Muscle of leg (tissue), 11 donors: Measurements from ENCODE around the gene LTC4S. TPM values are rescaled to one million over a fixed set of nuclear protein-coding genes. Genes with fewer than 3 reads are reported as not detected.

Experiments
- DNase-seq: peaks from one replicate; pipeline ENCODE4 v3.0.0; 2013
- H3K27ac ChIP-seq: one replicate; pipeline ENCODE4 v1.5.1; 2013; ENCODE audit warnings: mild to moderate bottlenecking, low read length, control low read depth
- H3K27me3 ChIP-seq: one replicate; pipeline ENCODE4 v1.6.1; 2013; ENCODE audit warnings: low read length; ENCODE audit not compliant: control insufficient read depth, insufficient read depth
- H3K36me3 ChIP-seq: one replicate; pipeline ENCODE4 v1.6.1; 2013; ENCODE audit warnings: low read length; ENCODE audit not compliant: control insufficient read depth, insufficient read depth
- H3K4me1 ChIP-seq: one replicate; pipeline ENCODE4 v1.6.1; 2013; ENCODE audit warnings: low read length; ENCODE audit not compliant: control insufficient read depth, insufficient read depth
- H3K4me3 ChIP-seq: one replicate; pipeline ENCODE4 v1.5.1; 2013; ENCODE audit warnings: low read length, control low read depth
- H3K9me3 ChIP-seq: replicated peaks from 2 replicates; pipeline ENCODE4 v1.6.1; 2013; ENCODE audit warnings: low read depth, low read length; ENCODE audit not compliant: control insufficient read depth
- WGBS: methylation state at CpG from one replicate; pipeline ENCODE4 v1.1.5; 2013; ENCODE audit warnings: missing lambda C conversion rate; ENCODE audit not compliant: insufficient coverage; 5-methylcytosine and 5-hydroxymethylcytosine counted together
- polyA plus RNA-seq, 8 donors: library from polyadenylated mRNA; unstranded; fragments of 120-200 nt; gene quantifications; one replicate each; pipeline versions ENCODE4 v1.2.1 to v1.2.3, GENCODE V29; 2013; ENCODE audit warnings: inconsistent platforms in 1 of 8, low replicate concordance in 1 of 8; ENCODE audit not compliant: insufficient read length in 8 of 8, insufficient read depth in 1 of 8
- total RNA-seq: library from RNA; stranded (reverse); fragments of 120-200 nt; gene quantifications from one replicate; pipeline ENCODE4 v1.2.4, GENCODE V29; 2013

LTC4S gene
- total and polyA plus RNA-seq, 9 donors: 2.3 to 4.6 (median 3.2) TPM

DNA sequence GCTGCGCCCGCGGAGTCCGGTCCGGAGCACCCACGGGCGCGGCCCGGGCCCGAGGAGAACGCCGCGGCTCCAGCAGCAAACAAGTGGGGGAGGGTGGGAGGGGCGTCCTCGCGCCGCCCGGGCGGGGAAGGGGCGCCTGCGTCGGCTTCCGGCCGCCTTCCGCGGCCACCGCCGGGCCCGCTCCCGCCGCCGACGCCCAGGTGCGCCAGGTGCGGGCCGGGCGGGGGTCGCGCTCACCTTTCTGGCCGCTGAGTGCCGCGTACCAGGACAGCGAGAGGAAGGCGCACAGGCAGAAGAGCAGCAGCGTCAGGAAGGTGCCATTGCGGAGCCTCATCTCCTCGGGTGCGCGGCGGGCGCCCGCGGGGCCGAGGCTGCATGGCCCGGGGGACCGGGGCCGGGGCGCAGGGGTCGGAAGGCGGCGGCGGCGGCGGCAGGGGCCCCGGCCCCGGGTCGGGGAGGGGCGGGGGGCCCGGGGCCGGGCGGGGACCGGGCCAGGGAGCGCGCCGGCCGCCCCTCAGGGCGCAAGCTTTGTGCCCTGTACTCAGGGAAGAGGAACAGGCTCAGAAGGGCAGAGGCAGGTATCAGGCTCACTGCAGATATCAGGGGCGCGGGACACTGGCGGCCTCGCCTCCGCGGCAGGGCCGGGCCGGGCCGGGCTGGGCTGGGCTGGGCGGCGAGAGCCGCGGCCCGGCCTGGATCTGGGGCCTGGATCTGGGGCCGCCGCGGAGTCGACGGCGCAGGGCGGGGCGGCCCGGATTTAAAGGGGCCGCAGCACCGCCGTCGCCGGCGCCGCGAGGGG lies 12.7 kb downstream of the LTC4S start, which contains the start of gene MGAT4B:
MGAT4B (minus strand) TSS at position 617 of the 799 bp plus-strand sequence; CDS start at position 334, 283 bp downstream.
- H3K4me3 ChIP-seq: peak within 1 kb of the TSS; percentile 69
- H3K27ac ChIP-seq: peak within 1 kb of the TSS; percentile 79
- DNase-seq: peak; percentile 92
- no peaks in the 10 kb centered on the region for H3K27me3 ChIP-seq
- no peaks in the 10 kb centered on the region for H3K9me3 ChIP-seq
- peaks cover 27% of the 10 kb centered on the region for H3K4me1 ChIP-seq
- H3K36me3 ChIP-seq: peaks cover under 1% of the 10 kb centered on the region
- under 1% methylated on average over 91 of the region's 108 CpGs for WGBS

- H3K9me3 ChIP-seq: no peaks in the 10 kb centered on the region
- peaks cover 10% of the 10 kb centered on the region for H3K4me1 ChIP-seq
- DNase-seq: no peak
- H3K4me3 ChIP-seq: no peak overlapping the region
- peaks cover 5% of the 10 kb centered on the region for H3K27me3 ChIP-seq
- H3K27ac ChIP-seq: no peak overlapping the region
- 90% methylated on average over 25 of the region's 27 CpGs for WGBS
- peaks cover 24% of the 10 kb centered on the region for H3K36me3 ChIP-seq
These were observed 18.5 kb downstream of the LTC4S start for GRCh38 chr5:179812135-179812825.

DNA sequence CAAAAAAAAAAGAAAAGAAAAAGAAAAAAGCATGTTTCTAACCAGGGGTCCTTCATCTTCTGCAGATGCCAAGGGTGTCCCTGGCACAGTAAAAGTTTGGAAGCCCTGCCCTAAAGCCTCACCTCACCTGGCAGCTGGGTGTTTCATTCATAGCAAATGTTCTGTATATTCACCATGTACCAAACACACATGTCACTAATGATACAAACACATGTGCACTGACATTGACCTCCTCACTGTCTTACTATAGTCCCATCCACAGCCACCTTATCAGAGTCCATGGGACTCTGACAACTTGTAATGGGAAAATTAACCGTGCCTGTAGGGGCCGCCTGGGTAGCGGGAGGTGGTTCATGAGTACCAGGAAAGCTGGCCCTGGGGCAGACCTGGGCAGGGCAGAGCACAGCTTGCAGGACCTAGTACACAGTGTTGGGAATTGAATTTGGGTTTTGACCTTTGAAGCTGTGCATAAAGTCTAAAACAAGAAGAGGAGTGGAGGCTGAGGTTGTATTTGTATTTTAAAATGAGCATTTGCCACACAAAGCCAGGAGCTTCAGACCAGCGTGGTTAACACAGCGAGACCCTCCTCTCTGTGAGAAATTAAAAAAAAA lies 19.3 kb downstream of the LTC4S start:
- WGBS: 90% methylated on average over 3 of the region's 5 CpGs
- Histone ChIP-seq H3K27ac (no peak overlapping the region), H3K4me3 (no peak overlapping the region), H3K27me3 (peaks cover 5% of the 10 kb centered on the region), H3K4me1 (peaks cover 11% of the 10 kb centered on the region), H3K9me3 (no peaks in the 10 kb centered on the region), H3K36me3 (peaks cover 24% of the 10 kb centered on the region)
- no peak for DNase-seq

DNA sequence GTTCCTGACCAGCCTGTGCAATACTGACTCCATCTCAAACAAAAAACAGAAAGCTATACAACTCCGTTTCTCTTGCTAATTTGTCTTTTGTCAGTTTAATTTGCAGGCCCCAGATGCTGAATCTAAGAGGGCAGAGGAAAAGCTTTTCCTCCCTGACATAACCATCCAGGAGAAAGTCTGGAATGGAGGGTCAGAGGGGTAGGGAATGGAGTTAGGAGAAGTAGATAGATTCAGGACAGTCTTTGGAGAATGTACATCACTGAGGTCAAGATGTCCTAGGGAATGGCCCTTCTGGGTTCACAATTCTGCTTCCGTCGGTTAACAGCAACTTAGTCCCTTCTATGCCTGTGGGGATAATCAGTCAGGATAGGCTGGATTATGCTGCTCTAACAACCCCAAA lies 20.3 kb downstream of the LTC4S start:
- peaks cover 24% of the 10 kb centered on the region for H3K36me3 ChIP-seq
- H3K4me3 ChIP-seq: no peak overlapping the region
- H3K27ac ChIP-seq: no peak overlapping the region
- peaks cover 20% of the 10 kb centered on the region for H3K4me1 ChIP-seq
- H3K27me3 ChIP-seq: peaks cover 5% of the 10 kb centered on the region
- H3K9me3 ChIP-seq: no peaks in the 10 kb centered on the region
- DNase-seq: no peak
- no CpG with 5 or more reads among the region's 3 CpGs for WGBS

DNA sequence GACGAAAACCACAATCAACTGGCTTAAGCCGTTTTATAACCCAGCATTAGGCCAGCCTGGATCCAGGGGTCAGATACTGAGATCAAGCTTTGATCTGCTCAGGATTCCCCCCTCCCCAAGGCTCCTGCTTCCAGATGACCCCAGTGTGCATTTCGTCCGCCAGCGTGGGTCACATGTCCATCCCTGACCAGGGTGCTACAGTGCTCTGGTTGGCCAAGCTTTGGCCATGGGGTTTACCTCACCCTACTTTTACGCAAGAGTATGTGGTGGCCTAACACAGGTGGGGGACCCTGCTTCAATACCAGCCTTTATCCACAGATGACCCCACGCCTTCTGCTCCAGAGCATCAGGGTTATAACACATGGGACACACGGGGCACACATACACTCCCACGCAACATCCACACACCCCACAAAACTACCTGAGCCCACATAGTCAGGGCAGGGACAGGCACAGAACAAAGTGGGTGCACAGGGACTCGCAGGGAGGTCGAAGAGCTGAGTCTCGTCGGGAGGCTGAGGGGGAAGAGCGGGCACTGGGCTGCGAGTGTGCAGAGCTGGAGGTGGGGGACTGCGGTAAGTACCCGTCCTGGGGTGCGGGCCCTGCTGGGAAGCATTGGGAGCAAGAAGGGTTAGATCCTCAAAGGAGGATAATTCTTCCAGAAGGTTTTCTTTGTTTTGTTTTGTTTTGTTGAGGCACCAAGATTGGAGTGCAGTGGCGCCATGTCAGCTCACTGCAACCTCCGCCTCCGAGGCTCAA lies 21.9 kb downstream of the LTC4S start:
- Histone ChIP-seq H3K36me3 (peaks cover 24% of the 10 kb centered on the region), H3K27me3 (peaks cover 5% of the 10 kb centered on the region), H3K4me1 (peaks cover 35% of the 10 kb centered on the region), H3K4me3 (no peak overlapping the region), H3K27ac (no peak overlapping the region), H3K9me3 (no peaks in the 10 kb centered on the region)
- no peak for DNase-seq
- WGBS: 91% methylated on average over 13 of the region's 21 CpGs

GRCh38 chr5:179816401-179816795 lies 22.6 kb downstream of the LTC4S start:
- Histone ChIP-seq H3K27ac (no peak overlapping the region), H3K9me3 (no peaks in the 10 kb centered on the region), H3K4me3 (peak overlapping the region; percentile 38), H3K4me1 (peaks cover 35% of the 10 kb centered on the region), H3K36me3 (peaks cover 24% of the 10 kb centered on the region), H3K27me3 (peaks cover 5% of the 10 kb centered on the region)
- WGBS: 35% methylated on average over 21 of the region's 23 CpGs
- no peak for DNase-seq

DNA sequence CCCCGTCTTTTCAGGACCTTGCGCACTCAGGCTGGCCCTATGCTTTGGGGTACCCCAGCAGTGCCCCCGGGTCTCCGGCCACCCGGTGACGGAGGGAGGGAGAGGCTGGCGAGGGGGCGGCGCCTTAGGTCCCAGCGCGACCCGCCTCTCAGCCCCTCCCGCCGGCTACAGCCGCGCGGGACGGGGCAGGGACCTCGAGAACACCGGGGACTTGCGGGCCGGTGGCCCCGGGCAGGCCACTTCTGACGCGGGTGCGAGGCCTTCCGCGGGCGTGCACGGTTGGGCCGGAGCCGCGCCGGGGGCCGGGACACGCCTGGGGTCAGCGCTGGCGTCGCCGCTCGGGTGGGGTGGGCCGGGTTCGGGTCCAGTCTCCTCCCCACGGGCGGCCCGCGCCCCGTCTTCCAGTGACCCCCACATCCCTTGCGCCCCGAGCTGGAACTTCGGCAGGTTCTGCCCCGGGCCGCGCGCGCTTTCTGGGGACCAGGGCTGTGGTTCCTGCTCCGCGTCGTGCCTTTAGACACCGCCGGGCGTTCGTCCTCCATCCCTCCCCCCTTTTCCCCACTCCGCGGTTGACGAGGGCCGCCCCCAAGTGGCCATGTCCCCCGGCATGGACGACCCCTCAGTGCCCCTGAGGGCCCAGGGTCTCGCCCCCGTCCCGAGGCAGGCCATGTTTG lies 23.1 kb downstream of the LTC4S start:
- no peak for DNase-seq
- Histone ChIP-seq H3K4me1 (peaks cover 35% of the 10 kb centered on the region), H3K4me3 (peak overlapping the region; percentile 38), H3K27ac (no peak overlapping the region), H3K27me3 (peaks cover 5% of the 10 kb centered on the region), H3K36me3 (peaks cover 20% of the 10 kb centered on the region), H3K9me3 (no peaks in the 10 kb centered on the region)
- under 1% methylated on average over 71 of the region's 72 CpGs for WGBS

GRCh38 chr5:179817470-179817840 lies 23.7 kb downstream of the LTC4S start:
- DNase-seq: no peak
- H3K27ac ChIP-seq: no peak overlapping the region
- no peaks in the 10 kb centered on the region for H3K9me3 ChIP-seq
- H3K4me3 ChIP-seq: peak overlapping the region; percentile 38
- peaks cover 39% of the 10 kb centered on the region for H3K4me1 ChIP-seq
- peaks cover 5% of the 10 kb centered on the region for H3K27me3 ChIP-seq
- WGBS: 76% methylated on average over 4 of the region's 8 CpGs
- peaks cover 18% of the 10 kb centered on the region for H3K36me3 ChIP-seq

DNA sequence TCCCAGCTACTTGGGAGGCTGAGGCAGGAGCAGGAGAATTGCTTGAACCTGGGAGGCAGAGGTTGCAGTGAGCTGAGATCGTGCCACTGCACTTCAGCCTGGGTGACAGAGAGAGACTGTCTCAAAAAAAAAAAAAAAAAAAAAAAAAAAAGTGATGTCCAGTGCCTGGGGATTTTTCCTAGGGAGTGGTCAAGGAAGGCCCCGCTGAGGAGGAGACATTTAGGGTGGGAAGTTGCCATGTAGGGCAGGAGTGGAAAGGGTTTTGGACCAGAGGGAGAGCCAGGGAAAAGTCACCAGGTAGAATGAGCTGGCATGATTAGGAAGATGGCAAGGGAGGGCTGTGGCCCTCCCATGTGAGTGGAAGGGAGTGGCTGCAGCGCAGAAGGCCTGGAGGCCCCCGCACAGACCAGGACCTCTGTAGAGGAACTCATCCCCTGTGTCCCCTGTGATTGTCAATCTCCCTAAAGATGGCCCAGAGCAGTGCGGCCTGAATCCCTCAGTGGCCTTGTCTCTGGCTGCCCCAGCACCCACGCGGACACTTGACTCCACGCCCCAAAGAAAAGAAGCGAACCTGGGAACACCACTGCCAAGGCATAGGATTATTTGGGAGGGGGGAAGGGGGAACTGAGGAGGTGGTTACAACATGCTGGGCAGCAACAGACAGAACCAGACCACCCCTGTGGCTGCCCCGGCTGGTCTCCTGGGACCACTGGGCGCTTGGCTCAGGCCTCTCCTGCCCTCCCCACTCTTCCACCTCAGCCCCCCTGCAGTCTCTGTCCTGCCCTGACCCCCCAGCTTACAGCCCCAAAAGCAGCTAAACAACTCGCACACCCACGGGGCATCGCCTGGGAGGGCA lies 24.3 kb downstream of the LTC4S start:
- Histone ChIP-seq H3K27me3 (peaks cover 5% of the 10 kb centered on the region), H3K4me3 (peak overlapping the region; percentile 50), H3K36me3 (peaks cover 18% of the 10 kb centered on the region), H3K27ac (peak overlapping the region; percentile 60), H3K9me3 (no peaks in the 10 kb centered on the region), H3K4me1 (peaks cover 43% of the 10 kb centered on the region)
- WGBS: 53% methylated on average over 3 of the region's 14 CpGs
- no peak for DNase-seq
